ENCODE data around the gene SDHA. TPM values are rescaled to one million over a fixed set of nuclear protein-coding genes. Genes with fewer than 3 reads are reported as not detected.

SDHA gene
- total RNA-seq, 1 experiment from 2014 or later: 171 TPM

DNA sequence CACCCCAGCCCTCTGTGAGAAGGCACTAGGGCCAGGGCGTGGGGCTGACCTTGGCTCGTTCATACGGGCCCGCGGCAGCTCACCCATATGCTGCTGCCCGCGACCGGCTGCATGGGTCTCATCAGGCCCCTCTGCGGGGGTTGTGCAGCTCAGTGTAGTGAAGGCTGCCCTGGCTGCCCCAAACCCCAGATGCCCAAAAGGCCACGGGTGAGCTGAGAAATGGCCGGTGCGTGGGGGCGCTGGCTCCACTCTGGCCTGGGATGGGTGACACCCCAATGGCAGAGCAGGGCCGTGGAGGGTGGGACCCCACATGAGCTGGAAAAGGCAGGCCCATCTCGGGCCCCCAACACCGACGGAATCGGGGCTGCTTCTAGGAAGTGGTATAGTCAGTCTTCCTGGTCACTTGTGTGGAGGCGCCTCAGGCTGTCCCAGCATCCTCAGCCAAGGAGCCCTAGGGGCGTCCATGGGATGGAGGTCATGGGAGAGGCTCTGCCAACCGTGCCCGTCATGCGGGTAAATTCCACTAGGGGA lies 46.3 kb upstream of the SDHA start:
- CTCF ChIA-PET: no interaction called here
- Histone ChIP-seq H3K9me3 (ENCODE audit: control insufficient read depth, insufficient read depth, low read depth, low read length) (no peaks in the 10 kb centered on the region), H3K27ac (ENCODE audit: low read length) (no peak overlapping the region), H3K36me3 (ENCODE audit: control insufficient read depth, insufficient read depth, low read length) (no peaks in the 10 kb centered on the region), H3K4me3 (ENCODE audit: low read depth in 2 of 2, low read length in 2 of 2) (no peak overlapping the region), H3K27me3 (ENCODE audit: control insufficient read depth, insufficient read depth, low read length) (no peaks in the 10 kb centered on the region; the same call in 1 of the 2 replicates), H3K4me1 (ENCODE audit: control insufficient read depth, insufficient read depth, low read length) (0 out of 2 replicates have a peak, but pooled peaks cover 6% of the 10 kb centered on the region)
- in situ Hi-C loops (cut with HindIII; ENCODE audit: low pct_unique_long_range_greater_than_20kb, low sequenced_read_pairs): no loop called here
- TF ChIP-seq, protein P1, sequence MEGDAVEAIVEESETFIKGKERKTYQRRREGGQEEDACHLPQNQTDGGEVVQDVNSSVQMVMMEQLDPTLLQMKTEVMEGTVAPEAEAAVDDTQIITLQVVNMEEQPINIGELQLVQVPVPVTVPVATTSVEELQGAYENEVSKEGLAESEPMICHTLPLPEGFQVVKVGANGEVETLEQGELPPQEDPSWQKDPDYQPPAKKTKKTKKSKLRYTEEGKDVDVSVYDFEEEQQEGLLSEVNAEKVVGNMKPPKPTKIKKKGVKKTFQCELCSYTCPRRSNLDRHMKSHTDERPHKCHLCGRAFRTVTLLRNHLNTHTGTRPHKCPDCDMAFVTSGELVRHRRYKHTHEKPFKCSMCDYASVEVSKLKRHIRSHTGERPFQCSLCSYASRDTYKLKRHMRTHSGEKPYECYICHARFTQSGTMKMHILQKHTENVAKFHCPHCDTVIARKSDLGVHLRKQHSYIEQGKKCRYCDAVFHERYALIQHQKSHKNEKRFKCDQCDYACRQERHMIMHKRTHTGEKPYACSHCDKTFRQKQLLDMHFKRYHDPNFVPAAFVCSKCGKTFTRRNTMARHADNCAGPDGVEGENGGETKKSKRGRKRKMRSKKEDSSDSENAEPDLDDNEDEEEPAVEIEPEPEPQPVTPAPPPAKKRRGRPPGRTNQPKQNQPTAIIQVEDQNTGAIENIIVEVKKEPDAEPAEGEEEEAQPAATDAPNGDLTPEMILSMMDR (IDR thresholded peaks at IDR 0.05): no peak
- TF ChIP-seq TCF7L2 (IDR thresholded peaks at IDR 0.05; ENCODE audit: low read depth, low read length) (no peak), POLR2AphosphoS5 (IDR thresholded peaks at IDR 0.05; ENCODE audit: low read depth, low read length) (no peak), SIN3A (IDR thresholded peaks at IDR 0.05; ENCODE audit: borderline replicate concordance, insufficient read depth, low read depth, low read length) (no peak)
- TF ChIP-seq, protein P2, sequence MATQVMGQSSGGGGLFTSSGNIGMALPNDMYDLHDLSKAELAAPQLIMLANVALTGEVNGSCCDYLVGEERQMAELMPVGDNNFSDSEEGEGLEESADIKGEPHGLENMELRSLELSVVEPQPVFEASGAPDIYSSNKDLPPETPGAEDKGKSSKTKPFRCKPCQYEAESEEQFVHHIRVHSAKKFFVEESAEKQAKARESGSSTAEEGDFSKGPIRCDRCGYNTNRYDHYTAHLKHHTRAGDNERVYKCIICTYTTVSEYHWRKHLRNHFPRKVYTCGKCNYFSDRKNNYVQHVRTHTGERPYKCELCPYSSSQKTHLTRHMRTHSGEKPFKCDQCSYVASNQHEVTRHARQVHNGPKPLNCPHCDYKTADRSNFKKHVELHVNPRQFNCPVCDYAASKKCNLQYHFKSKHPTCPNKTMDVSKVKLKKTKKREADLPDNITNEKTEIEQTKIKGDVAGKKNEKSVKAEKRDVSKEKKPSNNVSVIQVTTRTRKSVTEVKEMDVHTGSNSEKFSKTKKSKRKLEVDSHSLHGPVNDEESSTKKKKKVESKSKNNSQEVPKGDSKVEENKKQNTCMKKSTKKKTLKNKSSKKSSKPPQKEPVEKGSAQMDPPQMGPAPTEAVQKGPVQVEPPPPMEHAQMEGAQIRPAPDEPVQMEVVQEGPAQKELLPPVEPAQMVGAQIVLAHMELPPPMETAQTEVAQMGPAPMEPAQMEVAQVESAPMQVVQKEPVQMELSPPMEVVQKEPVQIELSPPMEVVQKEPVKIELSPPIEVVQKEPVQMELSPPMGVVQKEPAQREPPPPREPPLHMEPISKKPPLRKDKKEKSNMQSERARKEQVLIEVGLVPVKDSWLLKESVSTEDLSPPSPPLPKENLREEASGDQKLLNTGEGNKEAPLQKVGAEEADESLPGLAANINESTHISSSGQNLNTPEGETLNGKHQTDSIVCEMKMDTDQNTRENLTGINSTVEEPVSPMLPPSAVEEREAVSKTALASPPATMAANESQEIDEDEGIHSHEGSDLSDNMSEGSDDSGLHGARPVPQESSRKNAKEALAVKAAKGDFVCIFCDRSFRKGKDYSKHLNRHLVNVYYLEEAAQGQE (IDR thresholded peaks at IDR 0.05; ENCODE audit: insufficient read depth in 1 of 2, low read depth in 2 of 2, low read length in 1 of 2): no peak
- no peak for DNase-seq (ENCODE audit: low read depth, low spot score)
- no peak for ATAC-seq
- POLR2A ChIA-PET: no interaction called here
- intact Hi-C loops (cut with micrococcal nuclease; ENCODE audit: unreplicated experiment): no loop called here
- BruUV-seq (replicated peaks): no TSS peak

- no peaks in the 10 kb centered on the region for H3K9me3 ChIP-seq (ENCODE audit: control insufficient read depth, insufficient read depth, low read depth, low read length)
- no TSS peak for BruUV-seq (replicated peaks)
- POLR2A ChIA-PET: no interaction called here
- no peaks in the 10 kb centered on the region for H3K36me3 ChIP-seq (ENCODE audit: control insufficient read depth, insufficient read depth, low read length)
- DNase-seq (ENCODE audit: low read depth, low spot score): no peak
- H3K27ac ChIP-seq (ENCODE audit: low read length): no peak overlapping the region
- in situ Hi-C loops (cut with HindIII; ENCODE audit: low pct_unique_long_range_greater_than_20kb, low sequenced_read_pairs): no loop called here
- 0 out of 2 replicates have a peak, but pooled peaks cover 6% of the 10 kb centered on the region for H3K4me1 ChIP-seq (ENCODE audit: control insufficient read depth, insufficient read depth, low read length)
- ATAC-seq: no peak
- no peaks in the 10 kb centered on the region; the same call in 1 of the 2 replicates for H3K27me3 ChIP-seq (ENCODE audit: control insufficient read depth, insufficient read depth, low read length)
- CTCF ChIA-PET: no interaction called here
- H3K4me3 ChIP-seq (ENCODE audit: low read depth in 2 of 2, low read length in 2 of 2): no peak overlapping the region
- intact Hi-C loops (cut with micrococcal nuclease; ENCODE audit: unreplicated experiment): no loop called here
- TF ChIP-seq SIN3A (IDR thresholded peaks at IDR 0.05; ENCODE audit: borderline replicate concordance, insufficient read depth, low read depth, low read length) (no peak), POLR2AphosphoS5 (IDR thresholded peaks at IDR 0.05; ENCODE audit: low read depth, low read length) (no peak), TCF7L2 (IDR thresholded peaks at IDR 0.05; ENCODE audit: low read depth, low read length) (no peak)
- TF ChIP-seq, protein P1 (IDR thresholded peaks at IDR 0.05): no peak
- TF ChIP-seq, protein P2 (IDR thresholded peaks at IDR 0.05; ENCODE audit: insufficient read depth in 1 of 2, low read depth in 2 of 2, low read length in 1 of 2): no peak
These were observed 45.7 kb upstream of the SDHA start for GRCh38 chr5:172421-172820.

Measured in Panc1 (cell line).